CD14-positive monocyte (primary cell): Measurements from ENCODE around the gene SUSD1. TPM values are rescaled to one million over a fixed set of nuclear protein-coding genes. Genes with fewer than 3 reads are reported as not detected.

Experiments
- DNase-seq, 3 donors: peaks; one replicate each; pipeline ENCODE4 v3.0.0-alpha.2; 2011 to 2022
- H2AFZ ChIP-seq: 2 replicates; pipeline ENCODE4 v1.6.0; 2012; ENCODE audit warnings: mild to moderate bottlenecking, low read depth, low read length, inconsistent platforms; ENCODE audit not compliant: insufficient read depth, poor library complexity, severe bottlenecking
- H3K27ac ChIP-seq, 2 donors: 1 replicate in 1 of 2; 2 replicates in 1 of 2; pipeline ENCODE4 v1.5.1; 2012 to 2013; ENCODE audit warnings: low read length in 2 of 2, control low read depth in 1 of 2, inconsistent platforms in 1 of 2, low read depth in 1 of 2, mild to moderate bottlenecking in 1 of 2
- H3K27me3 ChIP-seq, 2 donors: one replicate each; pipeline versions ENCODE4 v1.6.0 to v1.6.1; 2011 to 2013; ENCODE audit warnings: low read length in 2 of 2; ENCODE audit not compliant: control insufficient read depth in 2 of 2, insufficient read depth in 2 of 2
- H3K36me3 ChIP-seq, 2 donors: replicated peaks in 1 of 2; 1 replicate in 1 of 2; 2 replicates in 1 of 2; pipeline versions ENCODE4 v1.5.1 to v1.6.1; 2012 to 2013; ENCODE audit warnings: low read length in 2 of 2, control low read depth in 1 of 2, inconsistent platforms in 1 of 2, mild to moderate bottlenecking in 1 of 2; ENCODE audit not compliant: insufficient read depth in 2 of 2, control insufficient read depth in 1 of 2
- H3K4me1 ChIP-seq, 2 donors: 1 replicate in 1 of 2; 2 replicates in 1 of 2; pipeline versions ENCODE4 v1.5.1 to v1.6.1; 2012 to 2013; ENCODE audit warnings: low read length in 2 of 2, control low read depth in 1 of 2, inconsistent platforms in 1 of 2, mild to moderate bottlenecking in 1 of 2, moderate library complexity in 1 of 2; ENCODE audit not compliant: insufficient read depth in 2 of 2, control insufficient read depth in 1 of 2
- H3K4me2 ChIP-seq: replicated peaks from 2 replicates; pipeline ENCODE3; 2012; ENCODE audit warnings: low read length, moderate library complexity, mild to moderate bottlenecking; ENCODE audit not compliant: poor library complexity, severe bottlenecking; ENCODE audit errors: extremely low read depth
- H3K4me3 ChIP-seq, 3 experiments: fragments of 200-600 bp in 1 of 3; sonication (generic) in 1 of 3; replicated peaks in 1 of 3; 1 replicate in 2 of 3; 2 replicates in 1 of 3; pipeline ENCODE4 v1.5.1; 2011 to 2013; ENCODE audit warnings: low read length in 3 of 3, mild to moderate bottlenecking in 3 of 3, control low read depth in 2 of 3, low read depth in 2 of 3, inconsistent platforms in 1 of 3, moderate library complexity in 1 of 3
- H3K79me2 ChIP-seq: 2 replicates; pipeline ENCODE4 v1.6.0; 2012; ENCODE audit warnings: mild to moderate bottlenecking, control low read depth, inconsistent platforms, low read length, moderate library complexity; ENCODE audit not compliant: insufficient read depth
- H3K9ac ChIP-seq: 2 replicates; pipeline ENCODE4 v1.6.0; 2017; ENCODE audit warnings: low read length, mild to moderate bottlenecking; ENCODE audit not compliant: insufficient read depth, poor library complexity, severe bottlenecking
- H3K9me3 ChIP-seq, 2 donors: replicated peaks in 1 of 2; 1 replicate in 1 of 2; 2 replicates in 1 of 2; pipeline versions ENCODE4 v1.5.1 to v1.6.1; 2012 to 2013; ENCODE audit warnings: low read length in 2 of 2, control low read depth in 1 of 2; ENCODE audit not compliant: control insufficient read depth in 1 of 2, insufficient read depth in 1 of 2
- H4K20me1 ChIP-seq: 2 replicates; pipeline ENCODE4 v1.6.0; 2012; ENCODE audit warnings: mild to moderate bottlenecking, low read length, control low read depth, moderate library complexity; ENCODE audit not compliant: insufficient read depth
- H3K27ac Mint-ChIP-seq, 7 donors: one replicate each; pipeline ENCODE4 v1.8.0; 2020; ENCODE audit warnings: mild to moderate bottlenecking in 7 of 7, mixed read lengths in 7 of 7, moderate library complexity in 6 of 7, inconsistent platforms in 2 of 7
- H3K27me3 Mint-ChIP-seq, 3 donors: one replicate each; pipeline ENCODE4 v1.8.0; 2021 to 2022; ENCODE audit warnings: low read depth in 3 of 3, mild to moderate bottlenecking in 3 of 3, mixed read lengths in 3 of 3, moderate library complexity in 3 of 3, inconsistent platforms in 1 of 3
- H3K36me3 Mint-ChIP-seq, 2 donors: one replicate each; pipeline ENCODE4 v1.8.0; 2020; ENCODE audit warnings: mixed read lengths in 2 of 2, inconsistent platforms in 1 of 2, mild to moderate bottlenecking in 1 of 2
- H3K4me1 Mint-ChIP-seq: one replicate; pipeline ENCODE4 v1.8.0; 2020; ENCODE audit warnings: mild to moderate bottlenecking, mixed read lengths
- H3K4me3 Mint-ChIP-seq, 2 donors: one replicate each; pipeline ENCODE4 v1.8.0; 2020; ENCODE audit warnings: mild to moderate bottlenecking in 2 of 2, mixed read lengths in 2 of 2, moderate library complexity in 1 of 2
- H3K9me3 Mint-ChIP-seq, 7 donors: one replicate each; pipeline ENCODE4 v1.8.0; 2020 to 2022; ENCODE audit warnings: mixed read lengths in 7 of 7, mild to moderate bottlenecking in 6 of 7, moderate library complexity in 6 of 7, inconsistent platforms in 2 of 7
- CTCF ChIP-seq: fragments of 200-600 bp; IDR thresholded peaks from one replicate; pipeline ENCODE4 v1.8.0; 2022; ENCODE audit warnings: antibody characterized with exemption, mild to moderate bottlenecking
- WGBS: methylation state at CpG from one replicate; pipeline ENCODE4 v1.1.5; 2013; ENCODE audit warnings: missing lambda C conversion rate; ENCODE audit not compliant: insufficient coverage; 5-methylcytosine and 5-hydroxymethylcytosine counted together
- intact Hi-C, 2 donors: fragments of 100-400 bp; cut with micrococcal nuclease; formaldehyde crosslinking; loops; one replicate each; pipeline versions ENCODE4 v1.15.0 to v1.15.1; 2023
- polyA plus RNA-seq, 3 donors: library from polyadenylated mRNA; depleted of rRNA in 1 of 3; unstranded in 2 of 3; stranded (reverse) in 1 of 3; fragments of 300-500 nt in 2 of 3; fragments of >200 nt in 1 of 3; fragmentation: Illumina TruSeq in 2 of 3; gene quantifications; 1 replicate in 2 of 3; 2 replicates in 1 of 3; pipeline ENCODE4 v1.2.3, GENCODE V29; 2012 to 2021

Gene SUSD1
- polyA plus RNA-seq, 3 donors: 29.1 to 42.3 (median 30.9) TPM

- peak in 1 of 3 donors; percentile 28 for DNase-seq
These were observed 759 bp upstream of the SUSD1 start for GRCh38 chr9:112175796-112176315.

More at GRCh38 chr9:112175796-112176315, 759 bp upstream of the SUSD1 start:
- 83% methylated on average over 9 of the region's 17 CpGs for WGBS
- Histone ChIP-seq H3K79me2 (peaks cover 37% of the 10 kb centered on the region), H3K4me2 (peak overlapping the region; percentile 91), H3K27me3 (no peaks in the 10 kb centered on the region), H3K9me3 (no peaks in the 10 kb centered on the region), H3K36me3 (peaks cover 0 to 4% of the 10 kb centered on the region in 2 donors), H4K20me1 (peaks cover 3% of the 10 kb centered on the region), H3K27ac (peak overlapping the region; percentile 66 to 94), H2AFZ (peak overlapping the region; percentile 63), H3K4me3 (peak overlapping the region; percentile 40 to 75 (median 47)), H3K9ac (peak overlapping the region; percentile 87), H3K4me1 (peaks cover 88 to 93% of the 10 kb centered on the region in 2 donors)
- peak overlapping the region; percentile 68 to 97 (median 96) for H3K27ac Mint-ChIP-seq
- peak overlapping the region; percentile 68 to 93 for H3K4me3 Mint-ChIP-seq
- H3K27me3 Mint-ChIP-seq: peaks cover 0 to 2% (median 0%) of the 10 kb centered on the region in 3 donors
- intact Hi-C loops: loop anchor here in 1 of 2 donors (2.0 kb wide), 1 partner anchor 155 kb away; no protein-coding TSS in a partner anchor
- peaks cover 21 to 24% of the 10 kb centered on the region in 2 donors for H3K36me3 Mint-ChIP-seq
- H3K9me3 Mint-ChIP-seq: peaks cover 0 to 5% (median 0%) of the 10 kb centered on the region in 7 donors
- TF ChIP-seq CTCF: no peak
- peaks cover 81% of the 10 kb centered on the region for H3K4me1 Mint-ChIP-seq
